GM21526 (cell line): Measurements from ENCODE around the gene LAMTOR4.
"Not testable (repeated sequence)": the region's sequence is repeated elsewhere in the genome, so short reads cannot be mapped to it uniquely, and the experiment has no call there.

ENCODE experiments used
- ATAC-seq: cut with Tn5 transposase; IDR thresholded peaks from one replicate; pipeline ENCODE4 v1.9.1; 2021; ENCODE audit warnings: moderate library complexity; ENCODE audit not compliant: unreplicated experiment, low FRiP score

The LAMTOR4 gene

GRCh38 chr7:100192969-100193368 lies 44.3 kb downstream of the LAMTOR4 start:
- ATAC-seq, result no peak

GRCh38 chr7:100195222-100195621 lies 46.5 kb downstream of the LAMTOR4 start:
- no peak for ATAC-seq

GRCh38 chr7:100195901-100196322 lies 47.2 kb downstream of the LAMTOR4 start:
- ATAC-seq, result not testable (repeated sequence)

- ATAC-seq, result no peak
Measured at GRCh38 chr7:100198266-100198665, 49.5 kb downstream of the LAMTOR4 start.

- no peak for ATAC-seq
Measured at GRCh38 chr7:100200693-100201092, 52.0 kb downstream of the LAMTOR4 start.
